HG02798 (cell line): ENCODE results near the gene SMCR8.
"Not testable (repeated sequence)": the region's sequence is repeated elsewhere in the genome, so short reads cannot be mapped to it uniquely, and the experiment has no call there.

Experiments used
- ATAC-seq: cut with Tn5 transposase; IDR thresholded peaks from one replicate; pipeline ENCODE4 v1.9.1; 2021; ENCODE audit warnings: mild to moderate bottlenecking; ENCODE audit not compliant: unreplicated experiment, poor library complexity

The SMCR8 gene

GRCh38 chr17:18315562-18315922 is 449 bp downstream of the SMCR8 start:
- ATAC-seq: no peak

- ATAC-seq: no peak
Observed at GRCh38 chr17:18315961-18316360, 868 bp downstream of the SMCR8 start.

GRCh38 chr17:18318117-18318516 is 3.0 kb downstream of the SMCR8 start:
- ATAC-seq: no peak

- no peak for ATAC-seq
Observed at GRCh38 chr17:18318771-18319450, 3.8 kb downstream of the SMCR8 start.

- ATAC-seq: no peak
Observed at GRCh38 chr17:18319604-18320256, 4.6 kb downstream of the SMCR8 start.

- no peak for ATAC-seq
Observed at GRCh38 chr17:18320301-18320700, 5.2 kb downstream of the SMCR8 start.

- no peak for ATAC-seq
Observed at GRCh38 chr17:18321309-18321708, 6.2 kb downstream of the SMCR8 start.

GRCh38 chr17:18322522-18322921 is 7.4 kb downstream of the SMCR8 start:
- ATAC-seq: no peak

- ATAC-seq: no peak
Observed at GRCh38 chr17:18323007-18323406, 7.9 kb downstream of the SMCR8 start.

GRCh38 chr17:18323507-18324139 is 8.5 kb downstream of the SMCR8 start:
- ATAC-seq: no peak

GRCh38 chr17:18324140-18325050 is 9.3 kb downstream of the SMCR8 start:
- ATAC-seq: no peak

GRCh38 chr17:18326039-18326438 is 10.9 kb downstream of the SMCR8 start:
- ATAC-seq: no peak

- no peak for ATAC-seq
Observed at GRCh38 chr17:18326572-18326971, 11.5 kb downstream of the SMCR8 start.

- no peak for ATAC-seq
Observed at GRCh38 chr17:18327093-18327492, 12.0 kb downstream of the SMCR8 start.

GRCh38 chr17:18327556-18327955 is 12.5 kb downstream of the SMCR8 start:
- no peak for ATAC-seq

GRCh38 chr17:18328643-18329204 is 13.6 kb downstream of the SMCR8 start:
- no peak for ATAC-seq

GRCh38 chr17:18331879-18332278 is 16.8 kb downstream of the SMCR8 start:
- no peak for ATAC-seq

GRCh38 chr17:18332909-18333489 is 17.9 kb downstream of the SMCR8 start:
- ATAC-seq: no peak

GRCh38 chr17:18338158-18338557 is 23.1 kb downstream of the SMCR8 start:
- ATAC-seq: not testable (repeated sequence)

- ATAC-seq: no peak
Observed at GRCh38 chr17:18339933-18340332, 24.8 kb downstream of the SMCR8 start.
